SU-DHL-6 (cell line): ENCODE data around the gene LGALS9.

Experiments used
- H2AFZ ChIP-seq: fragments of 200-600 bp; sonication (generic); 2 replicates; pipeline ENCODE4 v1.6.1; 2014; ENCODE audit warnings: low read depth, mild to moderate bottlenecking, moderate library complexity, mixed read lengths, antibody characterized with exemption, low read length; ENCODE audit not compliant: severe bottlenecking
- H3F3A ChIP-seq: fragments of 200-600 bp; shearing (Covaris generic); 2 replicates; pipeline ENCODE4 v1.6.0; 2016; ENCODE audit warnings: antibody characterized with exemption, mild to moderate bottlenecking; ENCODE audit not compliant: insufficient read depth
- H3K27ac ChIP-seq: fragments of 200-600 bp; sonication (generic); 2 replicates; pipeline ENCODE4 v1.5.1; 2016; ENCODE audit warnings: low read depth, mild to moderate bottlenecking, low read length, moderate library complexity, mixed read lengths
- H3K27me3 ChIP-seq: fragments of 200-600 bp; sonication (generic), shearing (Covaris generic); 2 replicates; pipeline ENCODE4 v1.6.0; 2014; ENCODE audit warnings: mild to moderate bottlenecking, low read length
- H3K36me3 ChIP-seq: fragments of 200-600 bp; sonication (generic); 2 replicates; pipeline ENCODE4 v1.6.1; 2014; ENCODE audit warnings: mild to moderate bottlenecking, low read length, mixed read lengths
- H3K4me2 ChIP-seq: fragments of 300-600, 200-600 bp; shearing (Covaris generic), sonication (generic); 2 replicates; pipeline ENCODE4 v1.6.0; 2014; ENCODE audit warnings: low read length, low read depth, mild to moderate bottlenecking; ENCODE audit not compliant: poor library complexity, severe bottlenecking
- H3K4me3 ChIP-seq: fragments of 200-600 bp; sonication (generic); 2 replicates; pipeline ENCODE4 v1.5.1; 2014; ENCODE audit warnings: antibody characterized with exemption, low read length, mild to moderate bottlenecking, mixed read lengths; ENCODE audit not compliant: insufficient read depth, poor library complexity, severe bottlenecking
- H3K79me2 ChIP-seq: fragments of 200-600 bp; sonication (generic); 2 replicates; pipeline ENCODE4 v1.6.1; 2014; ENCODE audit warnings: mild to moderate bottlenecking, low read length, moderate library complexity; ENCODE audit not compliant: insufficient read depth
- H3K9ac ChIP-seq: fragments of 200-600 bp; sonication (generic); 2 replicates; pipeline ENCODE4 v1.7.0; 2014; ENCODE audit warnings: mild to moderate bottlenecking, low read length
- H3K9me2 ChIP-seq: fragments of 200-600 bp; sonication (generic); replicated peaks from 2 replicates; pipeline ENCODE4 v1.6.1; 2014; ENCODE audit warnings: low read length; ENCODE audit not compliant: insufficient read depth
- H3K9me3 ChIP-seq: fragments of 200-600 bp; sonication (generic); 2 replicates; pipeline ENCODE4 v1.6.1; 2014; ENCODE audit warnings: low read length, mixed read lengths; ENCODE audit not compliant: insufficient read depth
- H4K20me1 ChIP-seq: fragments of 200-600 bp; sonication (generic); 2 replicates; pipeline ENCODE4 v1.6.1; 2014; ENCODE audit warnings: low read depth, mild to moderate bottlenecking, antibody characterized with exemption, low read length, moderate library complexity, mixed read lengths
- CTCF ChIP-seq: fragments of 200-600 bp; sonication (generic); IDR thresholded peaks from one replicate; pipeline ENCODE4 v1.5.1; 2017; ENCODE audit warnings: antibody characterized with exemption, mild to moderate bottlenecking, low read length, moderate library complexity; ENCODE audit not compliant: insufficient read depth, poor library complexity, severe bottlenecking
- EZH2phosphoT487 ChIP-seq: fragments of 200-600 bp; sonication (generic), shearing (Covaris generic); conservative IDR thresholded peaks from 2 replicates; pipeline ENCODE4 v1.6.1; 2018; ENCODE audit warnings: mild to moderate bottlenecking, antibody characterized with exemption, low read length, moderate library complexity, mixed read lengths

The LGALS9 gene

GRCh38 chr17:27630607-27631410 is at the start of gene LGALS9:
TSS of gene LGALS9 (plus strand) at chr17:27631188. CDS start at chr17:27631266, 78 bp downstream.
- no peaks in the 10 kb centered on the region for H3K79me2 ChIP-seq
- H4K20me1 ChIP-seq: no peaks in the 10 kb centered on the region
- no peak within 1 kb of the TSS for H3K4me3 ChIP-seq
- H3K9ac ChIP-seq: no peak within 1 kb of the TSS
- no peaks in the 10 kb centered on the region for H3K27me3 ChIP-seq
- no peak within 1 kb of the TSS for H3K27ac ChIP-seq
- H3K9me2 ChIP-seq: no peaks in the 10 kb centered on the region
- H3K4me2 ChIP-seq: no peak within 1 kb of the TSS
- no peaks in the 10 kb centered on the region for H3K9me3 ChIP-seq
- no peaks in the 10 kb centered on the region for H3F3A ChIP-seq
- no peak within 1 kb of the TSS for H2AFZ ChIP-seq
- no peaks in the 10 kb centered on the region for H3K36me3 ChIP-seq
- TF ChIP-seq EZH2phosphoT487: no peak
- no peak for TF ChIP-seq CTCF

GRCh38 chr17:27582696-27583095 is 48.3 kb upstream of the LGALS9 start:
- H3K4me2 ChIP-seq: no peak overlapping the region
- H4K20me1 ChIP-seq: no peaks in the 10 kb centered on the region
- no peaks in the 10 kb centered on the region for H3K9me2 ChIP-seq
- no peaks in the 10 kb centered on the region for H3K79me2 ChIP-seq
- no peak overlapping the region for H3K9ac ChIP-seq
- H3K27me3 ChIP-seq: no peaks in the 10 kb centered on the region
- TF ChIP-seq CTCF (no peak), EZH2phosphoT487 (no peak)
- H3K36me3 ChIP-seq: no peaks in the 10 kb centered on the region
- no peak overlapping the region for H3K27ac ChIP-seq
- no peaks in the 10 kb centered on the region for H3K9me3 ChIP-seq
- no peaks in the 10 kb centered on the region for H3F3A ChIP-seq
- no peak overlapping the region for H2AFZ ChIP-seq
- no peak overlapping the region for H3K4me3 ChIP-seq

- Histone ChIP-seq H3K9me3 (no peaks in the 10 kb centered on the region), H3K36me3 (no peaks in the 10 kb centered on the region), H3K27ac (no peak overlapping the region), H3K9ac (no peak overlapping the region), H2AFZ (no peak overlapping the region), H3K4me2 (no peak overlapping the region), H3K27me3 (no peaks in the 10 kb centered on the region), H3F3A (no peaks in the 10 kb centered on the region), H3K4me3 (no peak overlapping the region), H3K79me2 (no peaks in the 10 kb centered on the region), H3K9me2 (no peaks in the 10 kb centered on the region), H4K20me1 (no peaks in the 10 kb centered on the region)
- TF ChIP-seq EZH2phosphoT487 (no peak), CTCF (no peak)
Measured at GRCh38 chr17:27585153-27585681, 45.8 kb upstream of the LGALS9 start.
